BJ (cell line): ENCODE data around the gene ALDH1A2. TPM values are rescaled to one million over a fixed set of nuclear protein-coding genes. Genes with fewer than 3 reads are reported as not detected.
"Not testable (repeated sequence)": the region's sequence is repeated elsewhere in the genome, so short reads cannot be mapped to it uniquely, and the experiment has no call there.

ENCODE experiments used
- CTCF ChIA-PET: fragments of 350-600 bp; formaldehyde crosslinking; extraction: SDS; loops from one replicate; lab custom pipeline; 2021; ENCODE audit warnings: antibody characterized with exemption, inconsistent platforms; lab: Yijun Ruan, JAX
- POLR2A ChIA-PET: fragments of 300-600 bp; sonication (Branson Sonifier 250); formaldehyde crosslinking; extraction: SDS; loops from one replicate; lab custom pipeline; 2021; ENCODE audit warnings: antibody characterized with exemption; lab: Charles Lee
- DNase-seq: peaks from one replicate; pipeline ENCODE4 v3.0.0-alpha.2; 2011; ENCODE audit warnings: low read depth
- H3K27me3 ChIP-seq: 2 replicates; pipeline ENCODE4 v1.6.0; 2011; ENCODE audit warnings: low read length; ENCODE audit not compliant: control insufficient read depth, insufficient read depth
- H3K36me3 ChIP-seq: 2 replicates; pipeline ENCODE4 v1.5.1; 2011; ENCODE audit warnings: low read length; ENCODE audit not compliant: control insufficient read depth, insufficient read depth
- H3K4me3 ChIP-seq: 2 replicates; pipeline ENCODE4 v1.5.1; 2011; ENCODE audit warnings: low read depth, mild to moderate bottlenecking, control low read depth, low read length
- CTCF ChIP-seq: IDR thresholded peaks from 2 replicates; pipeline ENCODE4 v1.5.1; 2011; ENCODE audit warnings: low read depth, mild to moderate bottlenecking, control low read depth, inconsistent platforms, low read length, moderate library complexity; ENCODE audit not compliant: insufficient read depth
- polyA plus RNA-seq: library from polyadenylated mRNA; depleted of rRNA; stranded (reverse); fragments of >200 nt; gene quantifications from 2 replicates; pipeline ENCODE4 v1.2.3, GENCODE V29; 2011

Gene ALDH1A2
- polyA plus RNA-seq, 1 experiment = 0.50 TPM

DNA sequence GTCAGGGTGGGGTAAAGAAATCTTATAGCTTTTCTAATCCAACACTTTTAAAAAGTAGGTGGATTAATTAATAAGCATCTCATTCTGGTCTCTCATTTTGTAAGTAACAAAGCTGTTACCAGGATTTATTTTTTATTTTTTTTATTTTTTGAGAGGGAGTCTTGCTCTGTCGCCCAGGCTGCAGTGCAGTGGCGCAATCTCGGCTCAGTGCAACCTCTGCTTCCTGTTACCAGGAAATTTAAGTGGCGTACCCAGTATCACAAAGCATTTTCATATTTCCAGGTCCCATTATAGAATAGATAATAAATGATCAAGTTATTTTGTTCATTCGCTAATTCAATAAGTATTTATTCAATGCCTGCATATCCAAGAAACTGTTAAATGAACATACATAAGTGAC is 13.2 kb downstream of the ALDH1A2 start:
- no peak for TF ChIP-seq CTCF
- ChIA-PET CTCF (interaction anchor here (0.8 kb wide), 1 partner anchor 170 kb away, joined by 3 read pairs; no protein-coding TSS in a partner anchor), POLR2A (no interaction called here)
- no peak overlapping the region for H3K4me3 ChIP-seq
- H3K36me3 ChIP-seq = no peaks in the 10 kb centered on the region
- H3K27me3 ChIP-seq = peaks cover 5% of the 10 kb centered on the region
- no peak for DNase-seq

DNA sequence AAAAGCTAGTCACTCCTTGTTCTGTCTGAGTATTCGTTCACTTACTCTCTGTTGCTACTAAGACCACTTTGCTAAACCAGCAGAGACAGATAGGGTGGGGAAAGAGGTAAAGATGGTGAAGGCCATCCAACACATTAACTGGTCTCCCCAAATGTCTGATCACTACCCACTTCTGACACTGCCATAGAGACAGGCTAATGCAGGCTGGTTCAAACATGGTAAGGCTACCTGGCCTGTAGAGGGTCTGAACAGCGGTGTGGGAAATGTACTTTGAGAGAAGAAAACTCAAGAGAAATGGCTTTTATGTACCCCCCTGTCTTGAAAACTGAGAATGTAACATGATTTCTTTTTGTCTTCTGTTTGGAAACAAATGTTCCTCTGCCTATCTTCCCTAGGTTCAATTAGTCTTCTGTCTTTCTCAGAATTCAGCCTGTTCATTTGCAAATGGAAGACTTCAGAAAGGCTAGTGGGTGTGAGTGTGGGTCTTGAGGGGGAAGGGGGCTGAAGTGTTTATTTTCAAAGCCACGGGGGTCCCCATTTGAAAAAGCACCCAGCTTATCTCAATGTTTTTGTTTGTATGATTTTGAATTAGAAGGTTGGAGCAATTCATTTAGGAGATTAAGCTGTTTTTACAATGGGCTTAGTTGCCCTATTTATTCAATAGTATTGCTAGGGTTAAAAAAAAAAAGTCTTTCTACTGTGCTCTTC is 15.8 kb downstream of the ALDH1A2 start:
- ChIA-PET CTCF (interaction anchor here (0.7 to 1.9 kb wide), 2 partner anchors 21 to 1479 kb away, joined by 6 to 7 read pairs; no protein-coding TSS in a partner anchor), POLR2A (no interaction called here)
- TF ChIP-seq CTCF = no peak
- DNase-seq = no peak
- Histone ChIP-seq H3K36me3 (no peaks in the 10 kb centered on the region), H3K4me3 (no peak overlapping the region), H3K27me3 (peaks cover 5% of the 10 kb centered on the region)

- no peak for TF ChIP-seq CTCF
- DNase-seq = no peak
- no peaks in the 10 kb centered on the region for H3K36me3 ChIP-seq
- ChIA-PET CTCF (interaction anchor here (0.6 to 1.4 kb wide), 4 partner anchors 9 to 1633 kb away, joined by 3 to 4 read pairs (median 3); no protein-coding TSS in a partner anchor), POLR2A (no interaction called here)
- peaks cover 1% of the 10 kb centered on the region for H3K27me3 ChIP-seq
- no peak overlapping the region for H3K4me3 ChIP-seq
Observed at GRCh38 chr15:58048261-58048660, 17.2 kb downstream of the ALDH1A2 start.

DNA sequence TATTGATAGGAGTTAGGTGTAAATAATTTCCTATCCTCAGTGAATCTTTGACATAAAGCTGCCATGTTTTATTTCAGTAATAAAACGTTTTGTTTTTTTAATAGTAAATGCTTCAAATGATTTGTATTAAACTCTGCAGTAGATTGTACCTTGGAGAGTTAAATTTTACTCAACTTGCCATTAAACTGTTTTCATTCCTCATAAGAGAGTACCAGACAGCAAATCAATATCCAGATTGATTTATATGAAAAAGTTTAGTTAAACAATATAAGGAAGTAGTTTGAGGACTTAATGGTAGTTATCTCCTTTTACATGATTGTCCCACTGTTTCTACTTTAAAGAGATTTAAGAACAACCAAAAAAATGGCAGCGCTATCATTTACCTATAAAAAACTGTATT is 18.4 kb downstream of the ALDH1A2 start:
- H3K27me3 ChIP-seq = no peaks in the 10 kb centered on the region; the same call in 1 of the 2 replicates
- no peak for TF ChIP-seq CTCF
- ChIA-PET POLR2A (no interaction called here), CTCF (interaction anchor here (0.9 to 1.0 kb wide), 2 partner anchors 295 to 314 kb away, joined by 3 read pairs; no protein-coding TSS in a partner anchor)
- no peaks in the 10 kb centered on the region for H3K36me3 ChIP-seq
- DNase-seq = no peak
- no peak overlapping the region for H3K4me3 ChIP-seq

DNA sequence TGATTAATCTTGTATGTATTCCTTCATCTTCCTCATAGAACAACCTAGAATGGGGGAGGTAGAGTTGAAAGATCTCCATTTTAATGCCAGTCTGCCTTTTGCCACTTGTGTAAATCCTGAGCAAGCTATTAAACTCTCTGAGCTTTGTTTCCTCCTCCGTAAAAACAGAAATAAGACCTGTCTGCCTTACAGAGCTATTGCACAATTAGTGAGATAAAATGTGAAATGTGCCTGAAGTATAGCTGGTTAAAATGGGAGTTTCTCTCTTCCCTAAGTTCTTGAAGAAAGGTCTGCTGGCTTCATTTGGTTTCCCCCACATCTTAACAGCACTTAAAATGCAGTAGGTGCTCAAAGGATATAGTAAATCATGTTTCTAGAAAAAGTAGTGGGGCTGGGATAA is 19.0 kb downstream of the ALDH1A2 start:
- CTCF ChIA-PET = no interaction called here
- POLR2A ChIA-PET = interaction anchor here (0.6 kb wide), 1 partner anchor 87 kb away, joined by 3 read pairs; no protein-coding TSS in a partner anchor
- no peak overlapping the region for H3K4me3 ChIP-seq
- H3K27me3 ChIP-seq = no peaks in the 10 kb centered on the region; the same call in 1 of the 2 replicates
- TF ChIP-seq CTCF = no peak
- no peaks in the 10 kb centered on the region for H3K36me3 ChIP-seq
- no peak for DNase-seq

DNA sequence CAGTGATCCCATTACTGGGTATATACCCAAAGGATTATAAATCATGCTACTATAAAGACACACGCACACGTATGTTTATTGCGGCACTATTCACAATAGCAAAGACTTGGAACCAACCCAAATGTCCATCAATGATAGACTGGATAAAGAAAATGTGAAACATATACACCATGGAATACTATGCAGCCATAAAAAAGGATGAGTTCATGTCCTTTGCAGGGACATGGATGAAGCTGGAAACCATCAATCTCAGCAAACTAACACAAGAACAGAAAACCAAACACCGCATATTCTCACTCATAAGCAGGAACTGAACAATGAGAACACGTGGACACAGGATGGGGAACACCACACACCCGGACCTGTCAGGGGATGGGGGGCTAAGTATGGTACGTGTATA is 20.1 kb downstream of the ALDH1A2 start:
- DNase-seq, CTCF ChIA-PET, H3K4me3 ChIP-seq, H3K27me3 ChIP-seq, H3K36me3 ChIP-seq, POLR2A ChIA-PET: not testable (repeated sequence)
